Ovary (tissue), 9 donors: ENCODE data around the gene ANKRD29. TPM values are rescaled to one million over a fixed set of nuclear protein-coding genes. Genes with fewer than 3 reads are reported as not detected.

ENCODE experiments used
- DNase-seq, 5 donors: peaks; one replicate each; pipeline ENCODE4 v3.0.0-alpha.2; 2019 to 2020
- H3K27ac ChIP-seq, 2 donors: fragments of 200-600 bp; one replicate each; pipeline versions ENCODE4 v1.5.1 to v1.8.0; 2019 to 2022
- H3K27me3 ChIP-seq: fragments of 200-600 bp; one replicate; pipeline ENCODE4 v1.8.0; 2022
- H3K36me3 ChIP-seq: fragments of 200-600 bp; sonication (generic); one replicate; pipeline ENCODE4 v1.5.1; 2019
- H3K4me1 ChIP-seq: one replicate; pipeline ENCODE4 v1.8.1; 2013; ENCODE audit warnings: mild to moderate bottlenecking, moderate library complexity; ENCODE audit not compliant: insufficient read depth
- H3K4me3 ChIP-seq: fragments of 200-600 bp; sonication (generic); one replicate; pipeline ENCODE4 v1.5.1; 2017
- H3K9me3 ChIP-seq, 2 donors: fragments of 200-600 bp in 1 of 2; sonication (generic) in 1 of 2; one replicate each; pipeline versions ENCODE4 v1.5.1 to v1.8.1; 2013 to 2019; ENCODE audit warnings: mild to moderate bottlenecking in 1 of 2, moderate library complexity in 1 of 2
- CTCF ChIP-seq, 3 donors: fragments of 450-650 bp in 2 of 3; fragments of 200-600 bp in 1 of 3; IDR thresholded peaks; one replicate each; pipeline versions ENCODE4 v1.5.1 to v1.8.0; 2016 to 2022; ENCODE audit warnings: antibody characterized with exemption in 3 of 3, mild to moderate bottlenecking in 1 of 3
- EP300 ChIP-seq: sonication (generic); formaldehyde crosslinking; IDR thresholded peaks from one replicate; pipeline ENCODE4 v1.6.1; 2017; ENCODE audit warnings: antibody characterized with exemption
- POLR2A ChIP-seq: fragments of 450-650 bp; IDR thresholded peaks from one replicate; pipeline ENCODE4 v1.6.1; 2017; ENCODE audit warnings: antibody characterized with exemption, mild to moderate bottlenecking, moderate library complexity
- WGBS, 3 donors: extraction: QIAGEN DNeasy Blood & Tissue Kit in 1 of 3; methylation state at CpG; one replicate each; pipeline versions ENCODE4 v1.1.5 to v1.1.7; 2013 to 2017; 5-methylcytosine and 5-hydroxymethylcytosine counted together
- intact Hi-C, 4 donors: fragments of 100-400 bp; cut with DNase I; formaldehyde crosslinking; loops; one replicate each; pipeline versions ENCODE4 v1.11.0 to v1.15.1; 2022 to 2023
- polyA plus RNA-seq, 2 donors: library from polyadenylated mRNA; stranded (reverse); fragments of 200-250 nt in 1 of 2; fragments of 350-450 nt in 1 of 2; fragmentation: Illumina TruSeq in 1 of 2; extraction: RNeasy Lipid Tissue Mini Kit (QIAGEN cat#74804) in 1 of 2; gene quantifications; one replicate each; pipeline ENCODE4 v1.2.3, GENCODE V29; 2013 to 2014
- total RNA-seq, 7 donors: library from RNA; depleted of rRNA in 2 of 7; stranded (reverse); fragments of >200 nt in 2 of 7; fragmentation: NEBNext Ultra II Directional in 3 of 7; extraction: Animal tissue kit (Norgen Biotek cat#: 25700) in 3 of 7; gene quantifications; one replicate each; pipeline versions ENCODE4 v1.1.0 to v1.2.4, GENCODE V29; 2016 to 2023
- donor health status: DM: no; HTN: no; CAD: no; lungs with moderate emphysema.
- donor health status: DM: no; HTN: no; CAD: no.
- donor health status: Bipolar disorder and iron deficiency.
- donor health status: DM: yes; HTN: yes; CAD: no.
- donor health status: DM: no; HTN: no; CAD: no.
- donor health status: DM: yes; HTN: yes; CAD: no.

ANKRD29 gene
- total and polyA plus RNA-seq, 9 donors = 14.6 to 25.7 (median 17.6) TPM

DNA sequence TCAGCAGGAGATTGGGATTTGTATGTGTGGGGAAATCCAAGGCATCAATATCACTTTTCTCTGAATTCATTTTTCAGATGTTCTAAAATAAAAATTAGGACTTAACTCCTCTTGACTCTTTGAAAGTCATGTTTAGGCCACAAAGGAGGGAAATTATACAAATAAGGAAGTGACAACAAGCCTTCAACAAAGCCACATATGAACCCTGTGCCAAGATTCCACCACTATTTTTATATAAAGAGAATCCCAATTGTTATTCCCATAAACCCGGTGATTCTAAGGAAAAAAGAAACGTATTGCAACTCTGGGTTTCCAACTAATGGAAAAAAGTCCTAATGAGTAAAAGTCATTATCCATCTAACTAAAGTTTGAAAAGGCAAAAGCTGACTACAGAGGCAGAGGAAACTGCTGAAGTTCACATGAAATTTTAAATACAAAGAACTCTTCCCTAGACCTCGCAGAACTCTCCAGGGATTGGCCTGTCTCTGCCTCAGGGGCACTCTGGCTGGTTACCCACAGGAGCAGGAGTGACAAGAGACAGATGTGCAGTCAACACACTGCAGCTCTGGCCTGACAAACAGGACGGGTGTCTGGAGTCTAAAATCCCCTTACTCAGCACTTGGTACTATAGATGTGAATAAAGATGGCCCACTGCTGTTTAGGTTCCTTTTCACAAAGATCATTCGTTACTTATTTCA, 88.0 kb downstream of the ANKRD29 start:
- H3K9me3 ChIP-seq = no peaks in the 10 kb centered on the region
- peaks cover 3% of the 10 kb centered on the region for H3K4me1 ChIP-seq
- 65 to 73% (median 66%) methylated on average over 5 of the region's 5 CpGs for WGBS, 3 donors
- no peak overlapping the region for H3K27ac ChIP-seq
- TF ChIP-seq EP300 (no peak), CTCF (IDR thresholded peaks at IDR 0.05) (no peak), POLR2A (no peak)
- no peak for DNase-seq
- no peak overlapping the region for H3K4me3 ChIP-seq
- intact Hi-C loops = no loop called here
- no peaks in the 10 kb centered on the region for H3K36me3 ChIP-seq
- H3K27me3 ChIP-seq = no peaks in the 10 kb centered on the region

GRCh38 chr18:23573626-23574431, 88.9 kb downstream of the ANKRD29 start:
- no peak for TF ChIP-seq EP300
- TF ChIP-seq POLR2A = no peak
- TF ChIP-seq CTCF (IDR thresholded peaks at IDR 0.05) = no peak
- intact Hi-C loops = no loop called here
- Histone ChIP-seq H3K9me3 (no peaks in the 10 kb centered on the region), H3K4me3 (no peak overlapping the region), H3K4me1 (peaks cover 3% of the 10 kb centered on the region), H3K36me3 (no peaks in the 10 kb centered on the region), H3K27me3 (no peaks in the 10 kb centered on the region), H3K27ac (no peak overlapping the region)
- peak in 2 of 5 donors; percentile 30 to 37 for DNase-seq
- WGBS, 3 donors = 19 to 32% (median 19%) methylated on average over 6 of the region's 6 CpGs

DNA sequence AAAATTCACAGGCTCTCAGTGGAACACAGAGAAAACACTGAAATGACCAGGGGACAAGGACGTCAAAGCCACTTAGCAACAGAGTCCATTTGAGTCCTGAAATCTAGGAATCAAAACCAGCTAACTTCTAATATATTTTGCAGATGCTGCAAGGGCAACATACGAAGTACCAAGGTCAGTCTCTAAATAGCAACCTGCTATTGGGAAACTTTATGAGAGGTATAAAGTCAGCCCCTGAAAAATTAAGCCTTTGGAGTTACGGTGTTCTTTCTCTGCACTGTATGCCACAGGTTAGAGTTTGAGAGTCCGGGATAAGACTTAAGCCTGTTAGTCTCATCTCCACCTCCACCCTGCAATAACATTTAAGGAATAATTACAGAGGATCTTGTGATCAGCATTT, 89.7 kb downstream of the ANKRD29 start:
- no peak overlapping the region for H3K4me3 ChIP-seq
- H3K27me3 ChIP-seq = no peaks in the 10 kb centered on the region
- intact Hi-C loops = no loop called here
- DNase-seq = no peak
- no peaks in the 10 kb centered on the region for H3K9me3 ChIP-seq
- H3K36me3 ChIP-seq = no peaks in the 10 kb centered on the region
- H3K4me1 ChIP-seq = peaks cover 3% of the 10 kb centered on the region
- no peak overlapping the region for H3K27ac ChIP-seq
- WGBS, 3 donors = 76 to 83% (median 81%) methylated on average over 4 of the region's 4 CpGs
- TF ChIP-seq POLR2A = no peak
- TF ChIP-seq EP300 = no peak
- no peak for TF ChIP-seq CTCF (IDR thresholded peaks at IDR 0.05)

DNA sequence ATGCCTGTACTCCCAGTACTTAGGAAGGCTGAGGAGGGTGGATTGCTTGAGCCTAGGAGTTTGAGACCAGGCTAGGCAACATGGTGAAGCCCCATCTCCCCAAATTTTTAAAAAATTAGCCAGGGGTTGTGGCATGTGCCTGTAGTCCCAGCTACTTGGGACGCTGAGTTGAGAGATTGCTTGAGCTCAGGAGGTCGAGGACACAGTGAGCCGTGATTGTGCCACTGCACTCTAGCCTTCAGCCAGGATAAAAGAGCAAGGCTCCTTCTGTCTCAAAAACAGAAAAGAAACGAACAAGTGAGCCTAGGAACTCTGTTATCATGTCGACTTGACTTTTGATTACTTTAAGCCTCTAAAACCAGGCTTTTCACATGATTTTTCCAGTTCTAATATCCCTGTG, 90.1 kb downstream of the ANKRD29 start:
- no peak for DNase-seq
- WGBS, 3 donors = 52 to 64% (median 56%) methylated on average over 5 of the region's 5 CpGs
- no peaks in the 10 kb centered on the region for H3K36me3 ChIP-seq
- intact Hi-C loops = no loop called here
- H3K27me3 ChIP-seq = no peaks in the 10 kb centered on the region
- H3K4me1 ChIP-seq = peaks cover 3% of the 10 kb centered on the region
- TF ChIP-seq CTCF (IDR thresholded peaks at IDR 0.05) = no peak
- no peak for TF ChIP-seq EP300
- TF ChIP-seq POLR2A = no peak
- no peak overlapping the region for H3K4me3 ChIP-seq
- no peak overlapping the region for H3K27ac ChIP-seq
- no peaks in the 10 kb centered on the region for H3K9me3 ChIP-seq
